GM19240 (cell line): ENCODE results near the gene RAD51B.

Source experiments
- DNase-seq: peaks from one replicate; pipeline ENCODE4 v3.0.0; 2011; ENCODE audit warnings: low spot score; ENCODE audit not compliant: insufficient read length

The RAD51B gene

GRCh38 chr14:68376067-68376779, 556.6 kb downstream of the RAD51B start:
- no peak for DNase-seq

GRCh38 chr14:68377006-68377405, 557.4 kb downstream of the RAD51B start:
- DNase-seq = no peak

- no peak for DNase-seq
These were observed 557.9 kb downstream of the RAD51B start for GRCh38 chr14:68377459-68377858.

GRCh38 chr14:68379510-68380328, 560.1 kb downstream of the RAD51B start:
- DNase-seq = no peak

- DNase-seq = no peak
These were observed 560.8 kb downstream of the RAD51B start for GRCh38 chr14:68380329-68380741.

- no peak for DNase-seq
These were observed 564.8 kb downstream of the RAD51B start for GRCh38 chr14:68384335-68384734.

GRCh38 chr14:68384881-68385280, 565.3 kb downstream of the RAD51B start:
- no peak for DNase-seq

- DNase-seq = no peak
These were observed 566.9 kb downstream of the RAD51B start for GRCh38 chr14:68386446-68386845.

- no peak for DNase-seq
These were observed 567.6 kb downstream of the RAD51B start for GRCh38 chr14:68386950-68387779.

GRCh38 chr14:68389943-68390342, 570.4 kb downstream of the RAD51B start:
- no peak for DNase-seq

GRCh38 chr14:68390741-68391140, 571.2 kb downstream of the RAD51B start:
- no peak for DNase-seq

GRCh38 chr14:68391311-68392014, 571.9 kb downstream of the RAD51B start:
- DNase-seq = no peak

- no peak for DNase-seq
These were observed 573.0 kb downstream of the RAD51B start for GRCh38 chr14:68392393-68393141.

GRCh38 chr14:68393259-68393658, 573.7 kb downstream of the RAD51B start:
- DNase-seq = no peak

GRCh38 chr14:68394118-68394763, 574.7 kb downstream of the RAD51B start:
- DNase-seq = no peak

GRCh38 chr14:68394764-68395143, 575.2 kb downstream of the RAD51B start:
- DNase-seq = no peak

GRCh38 chr14:68395604-68396003, 576.0 kb downstream of the RAD51B start:
- DNase-seq = no peak

- DNase-seq = no peak
These were observed 576.9 kb downstream of the RAD51B start for GRCh38 chr14:68396461-68396860.

- DNase-seq = no peak
These were observed 577.8 kb downstream of the RAD51B start for GRCh38 chr14:68397371-68397811.

GRCh38 chr14:68397822-68398221, 578.2 kb downstream of the RAD51B start:
- no peak for DNase-seq
